CD4-positive, alpha-beta memory T cell (primary cell): ENCODE data around the gene SLC43A3. TPM values are rescaled to one million over a fixed set of nuclear protein-coding genes. Genes with fewer than 3 reads are reported as not detected.
A peak's percentile ranks its signal among the peaks of the same experiment; 100 is the strongest.

Experiments used
- CTCF ChIA-PET: fragments of 350-600 bp; sonication (Branson Sonifier 250); formaldehyde crosslinking; loops from one replicate; lab custom pipeline; 2021; ENCODE audit warnings: inconsistent platforms; ENCODE audit not compliant: partially characterized antibody; lab: Charles Lee
- POLR2A ChIA-PET: fragments of 350-600 bp; sonication (Branson Sonifier 250); formaldehyde crosslinking; loops from one replicate; lab custom pipeline; 2021; ENCODE audit not compliant: partially characterized antibody; lab: Charles Lee
- DNase-seq, 5 donors: peaks; one replicate each; pipeline versions ENCODE4 v3.0.0 to v3.0.0-alpha.2; 2020 to 2022; ENCODE audit warnings: mixed read lengths in 1 of 5
- H3K27ac ChIP-seq: one replicate; pipeline ENCODE4 v1.7.0; 2013; ENCODE audit warnings: low read depth, low read length
- H3K27me3 ChIP-seq: 2 replicates; pipeline ENCODE4 v1.7.0; 2013; ENCODE audit warnings: mild to moderate bottlenecking, low read length, moderate library complexity; ENCODE audit not compliant: insufficient read depth
- H3K36me3 ChIP-seq: 2 replicates; pipeline ENCODE4 v1.7.0; 2013; ENCODE audit warnings: mild to moderate bottlenecking, low read length, moderate library complexity; ENCODE audit not compliant: insufficient read depth
- H3K4me1 ChIP-seq: 2 replicates; pipeline ENCODE4 v1.7.0; 2013; ENCODE audit warnings: mild to moderate bottlenecking, low read length, moderate library complexity; ENCODE audit not compliant: insufficient read depth
- H3K4me3 ChIP-seq, 2 donors: one replicate each; pipeline ENCODE4 v1.7.0; 2013; ENCODE audit warnings: low read length in 2 of 2, mild to moderate bottlenecking in 1 of 2
- H3K9me3 ChIP-seq, 2 donors: one replicate each; pipeline ENCODE4 v1.7.0; 2013; ENCODE audit warnings: low read length in 2 of 2, control low read depth in 1 of 2; ENCODE audit not compliant: control insufficient read depth in 1 of 2
- H3K27ac Mint-ChIP-seq, 7 donors: one replicate each; pipeline ENCODE4 v1.8.0; 2020 to 2021; ENCODE audit warnings: mixed read lengths in 7 of 7, mild to moderate bottlenecking in 6 of 7, inconsistent platforms in 3 of 7, moderate library complexity in 3 of 7
- H3K27me3 Mint-ChIP-seq, 2 donors: one replicate each; pipeline ENCODE4 v1.8.0; 2020 to 2021; ENCODE audit warnings: mixed read lengths in 2 of 2
- H3K36me3 Mint-ChIP-seq, 2 donors: one replicate each; pipeline ENCODE4 v1.8.0; 2020 to 2021; ENCODE audit warnings: mixed read lengths in 2 of 2, inconsistent platforms in 1 of 2, mild to moderate bottlenecking in 1 of 2
- H3K4me1 Mint-ChIP-seq, 4 donors: one replicate each; pipeline ENCODE4 v1.8.0; 2020 to 2021; ENCODE audit warnings: mixed read lengths in 4 of 4, mild to moderate bottlenecking in 1 of 4
- H3K4me3 Mint-ChIP-seq, 8 donors: one replicate each; pipeline ENCODE4 v1.8.0; 2020 to 2021; ENCODE audit warnings: mixed read lengths in 8 of 8, mild to moderate bottlenecking in 7 of 8, moderate library complexity in 6 of 8, inconsistent platforms in 3 of 8
- H3K9me3 Mint-ChIP-seq, 8 donors: one replicate each; pipeline ENCODE4 v1.8.0; 2020 to 2021; ENCODE audit warnings: mixed read lengths in 8 of 8, mild to moderate bottlenecking in 5 of 8, inconsistent platforms in 3 of 8, moderate library complexity in 1 of 8
- intact Hi-C: fragments of 100-400 bp; cut with micrococcal nuclease; formaldehyde crosslinking; loops from one replicate; pipeline ENCODE4 v1.15.1; 2023
- polyA plus RNA-seq, 2 donors: library from polyadenylated mRNA; unstranded; fragments of 300-500 nt; fragmentation: Illumina TruSeq; gene quantifications; one replicate each; pipeline ENCODE4 v1.2.3, GENCODE V29; 2021
- total RNA-seq, 2 experiments: library from RNA; stranded (reverse); gene quantifications; one replicate each; pipeline ENCODE4 v1.2.3, GENCODE V29; 2021

The SLC43A3 gene
- total and polyA plus RNA-seq, 4 experiments from 2014 or later: 15.1 to 18.5 (median 16.7) TPM

- Histone ChIP-seq H3K4me1 (peaks cover 24% of the 10 kb centered on the region), H3K27ac (no peak overlapping the region), H3K36me3 (no peaks in the 10 kb centered on the region), H3K9me3 (no peaks in the 10 kb centered on the region), H3K27me3 (peaks cover 5% of the 10 kb centered on the region), H3K4me3 (no peak overlapping the region)
- no peaks in the 10 kb centered on the region for H3K36me3 Mint-ChIP-seq
- POLR2A ChIA-PET: no interaction called here
- intact Hi-C loops: no loop called here
- no peaks in the 10 kb centered on the region for H3K9me3 Mint-ChIP-seq
- H3K4me3 Mint-ChIP-seq: peak overlapping the region in 1 of 8 donors; percentile 2
- CTCF ChIA-PET: interaction anchor here (1.0 to 4.0 kb wide), 10 partner anchors 9 to 125 kb away, joined by 3 to 47 read pairs (median 4); partner anchors contain the start of gene RTN4RL2
- DNase-seq: no peak
- H3K27ac Mint-ChIP-seq: peak overlapping the region in 1 of 7 donors; percentile 29
- H3K4me1 Mint-ChIP-seq: peaks cover 9 to 37% (median 19%) of the 10 kb centered on the region in 4 donors
- H3K27me3 Mint-ChIP-seq: peaks cover under 1 to 7% of the 10 kb centered on the region in 2 donors
Observed at GRCh38 chr11:57473285-57473841, 46.4 kb upstream of the SLC43A3 start.

GRCh38 chr11:57471496-57471895, 44.6 kb upstream of the SLC43A3 start:
- H3K9me3 ChIP-seq: no peaks in the 10 kb centered on the region
- ChIA-PET POLR2A (no interaction called here), CTCF (interaction anchor here (1.0 to 4.0 kb wide), 4 partner anchors 9 to 56 kb away, joined by 3 to 47 read pairs (median 7); no protein-coding TSS in a partner anchor)
- no peaks in the 10 kb centered on the region for H3K36me3 ChIP-seq
- peaks cover 5% of the 10 kb centered on the region for H3K27me3 ChIP-seq
- no peak overlapping the region for H3K27ac ChIP-seq
- H3K36me3 Mint-ChIP-seq: no peaks in the 10 kb centered on the region
- H3K4me1 Mint-ChIP-seq: peaks cover 9 to 33% (median 18%) of the 10 kb centered on the region in 4 donors
- no peak overlapping the region for H3K4me3 ChIP-seq
- peak overlapping the region in 1 of 7 donors; percentile 30 for H3K27ac Mint-ChIP-seq
- no peak for DNase-seq
- H3K27me3 Mint-ChIP-seq: peaks cover 3 to 5% of the 10 kb centered on the region in 2 donors
- intact Hi-C loops: no loop called here
- H3K4me1 ChIP-seq: peaks cover 24% of the 10 kb centered on the region
- no peaks in the 10 kb centered on the region for H3K9me3 Mint-ChIP-seq
- no peak overlapping the region for H3K4me3 Mint-ChIP-seq

- no peak overlapping the region for H3K4me3 ChIP-seq
- no peaks in the 10 kb centered on the region for H3K36me3 ChIP-seq
- peaks cover 3% of the 10 kb centered on the region in 2 donors for H3K27me3 Mint-ChIP-seq
- ChIA-PET POLR2A (no interaction called here), CTCF (no interaction called here)
- H3K27me3 ChIP-seq: no peaks in the 10 kb centered on the region
- H3K27ac ChIP-seq: no peak overlapping the region
- no peaks in the 10 kb centered on the region for H3K9me3 ChIP-seq
- no peak overlapping the region for H3K4me3 Mint-ChIP-seq
- peaks cover 5% of the 10 kb centered on the region for H3K4me1 ChIP-seq
- H3K27ac Mint-ChIP-seq: no peak overlapping the region
- no peaks in the 10 kb centered on the region for H3K9me3 Mint-ChIP-seq
- no peaks in the 10 kb centered on the region for H3K36me3 Mint-ChIP-seq
- peaks cover 3 to 14% (median 7%) of the 10 kb centered on the region in 4 donors for H3K4me1 Mint-ChIP-seq
- DNase-seq: no peak
- intact Hi-C loops: no loop called here
Observed at GRCh38 chr11:57469268-57469667, 42.3 kb upstream of the SLC43A3 start.

GRCh38 chr11:57468276-57468675, 41.4 kb upstream of the SLC43A3 start:
- H3K27ac ChIP-seq: no peak overlapping the region
- Mint-ChIP-seq H3K4me3 (no peak overlapping the region), H3K27me3 (peaks cover 0 to 3% of the 10 kb centered on the region in 2 donors), H3K4me1 (peaks cover 0 to 4% (median 0%) of the 10 kb centered on the region in 4 donors), H3K27ac (no peak overlapping the region), H3K36me3 (no peaks in the 10 kb centered on the region), H3K9me3 (no peaks in the 10 kb centered on the region)
- H3K9me3 ChIP-seq: no peaks in the 10 kb centered on the region
- H3K27me3 ChIP-seq: no peaks in the 10 kb centered on the region
- H3K36me3 ChIP-seq: no peaks in the 10 kb centered on the region
- POLR2A ChIA-PET: no interaction called here
- intact Hi-C loops: no loop called here
- no peaks in the 10 kb centered on the region for H3K4me1 ChIP-seq
- CTCF ChIA-PET: interaction anchor here (1.3 kb wide), 1 partner anchor 10 kb away, joined by 8 read pairs; no protein-coding TSS in a partner anchor
- H3K4me3 ChIP-seq: no peak overlapping the region
- no peak for DNase-seq

DNA sequence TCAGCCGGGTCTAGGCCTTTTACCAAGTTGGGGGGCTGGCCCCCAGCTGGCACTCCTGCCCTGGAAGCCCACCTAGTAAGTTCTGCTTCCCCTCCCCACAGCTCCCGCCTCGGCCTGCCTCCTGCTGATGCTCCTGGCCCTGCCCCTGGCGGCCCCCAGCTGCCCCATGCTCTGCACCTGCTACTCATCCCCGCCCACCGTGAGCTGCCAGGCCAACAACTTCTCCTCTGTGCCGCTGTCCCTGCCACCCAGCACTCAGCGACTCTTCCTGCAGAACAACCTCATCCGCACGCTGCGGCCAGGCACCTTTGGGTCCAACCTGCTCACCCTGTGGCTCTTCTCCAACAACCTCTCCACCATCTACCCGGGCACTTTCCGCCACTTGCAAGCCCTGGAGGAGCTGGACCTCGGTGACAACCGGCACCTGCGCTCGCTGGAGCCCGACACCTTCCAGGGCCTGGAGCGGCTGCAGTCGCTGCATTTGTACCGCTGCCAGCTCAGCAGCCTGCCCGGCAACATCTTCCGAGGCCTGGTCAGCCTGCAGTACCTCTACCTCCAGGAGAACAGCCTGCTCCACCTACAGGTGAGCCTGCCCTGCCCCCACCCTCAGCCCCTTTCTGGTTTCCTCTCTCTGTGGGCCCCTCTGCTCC, 40.7 kb upstream of the SLC43A3 start:
- H3K4me1 Mint-ChIP-seq: no peaks in the 10 kb centered on the region
- intact Hi-C loops: no loop called here
- peak overlapping the region in 1 of 8 donors; percentile 54 for H3K4me3 Mint-ChIP-seq
- ChIA-PET CTCF (interaction anchor here (0.8 to 1.3 kb wide), 2 partner anchors 10 to 26 kb away, joined by 3 to 8 read pairs; no protein-coding TSS in a partner anchor), POLR2A (no interaction called here)
- no peaks in the 10 kb centered on the region for H3K9me3 ChIP-seq
- DNase-seq: no peak
- H3K36me3 Mint-ChIP-seq: no peaks in the 10 kb centered on the region
- no peak overlapping the region for H3K27ac ChIP-seq
- H3K36me3 ChIP-seq: no peaks in the 10 kb centered on the region
- H3K4me3 ChIP-seq: no peak overlapping the region
- no peaks in the 10 kb centered on the region for H3K4me1 ChIP-seq
- no peaks in the 10 kb centered on the region for H3K9me3 Mint-ChIP-seq
- H3K27me3 ChIP-seq: no peaks in the 10 kb centered on the region
- no peak overlapping the region for H3K27ac Mint-ChIP-seq
- H3K27me3 Mint-ChIP-seq: peaks cover 0 to 8% of the 10 kb centered on the region in 2 donors

DNA sequence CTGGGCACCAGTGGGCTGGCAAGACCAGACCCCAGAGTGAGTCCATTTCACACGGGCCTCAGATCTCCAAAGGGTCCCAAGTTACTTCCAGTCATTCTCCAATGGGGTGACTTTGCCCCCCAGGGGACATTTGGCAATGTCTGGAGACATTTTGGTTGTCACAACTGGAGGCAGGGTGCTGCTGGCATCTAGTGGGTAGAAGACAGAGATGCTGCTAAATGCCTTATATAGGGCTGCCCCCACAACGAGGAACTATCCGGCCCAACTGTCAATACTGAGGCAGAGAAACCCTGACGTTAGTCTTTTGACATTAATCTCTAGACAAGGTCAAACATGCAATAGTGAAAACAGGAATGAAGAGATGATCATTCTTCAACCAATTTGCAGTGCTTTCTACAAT, 39.8 kb upstream of the SLC43A3 start:
- no peaks in the 10 kb centered on the region for H3K4me1 ChIP-seq
- Mint-ChIP-seq H3K9me3 (no peaks in the 10 kb centered on the region), H3K27ac (no peak overlapping the region), H3K27me3 (peaks cover under 1 to 10% of the 10 kb centered on the region in 2 donors), H3K4me3 (no peak overlapping the region), H3K4me1 (no peaks in the 10 kb centered on the region), H3K36me3 (no peaks in the 10 kb centered on the region)
- DNase-seq: no peak
- intact Hi-C loops: no loop called here
- no peaks in the 10 kb centered on the region for H3K27me3 ChIP-seq
- no peaks in the 10 kb centered on the region for H3K36me3 ChIP-seq
- no peak overlapping the region for H3K27ac ChIP-seq
- ChIA-PET CTCF (interaction anchor here (1.6 kb wide), 1 partner anchor 9 kb away, joined by 10 read pairs; no protein-coding TSS in a partner anchor), POLR2A (no interaction called here)
- no peak overlapping the region for H3K4me3 ChIP-seq
- H3K9me3 ChIP-seq: no peaks in the 10 kb centered on the region

GRCh38 chr11:57464539-57465181, 37.7 kb upstream of the SLC43A3 start:
- H3K27me3 ChIP-seq: peaks cover 4% of the 10 kb centered on the region
- no peaks in the 10 kb centered on the region for H3K9me3 ChIP-seq
- Mint-ChIP-seq H3K4me1 (peaks cover 4 to 6% (median 4%) of the 10 kb centered on the region in 4 donors), H3K36me3 (no peaks in the 10 kb centered on the region), H3K9me3 (no peaks in the 10 kb centered on the region), H3K27me3 (peaks cover 5 to 15% of the 10 kb centered on the region in 2 donors), H3K4me3 (no peak overlapping the region), H3K27ac (no peak overlapping the region)
- DNase-seq: no peak
- CTCF ChIA-PET: interaction anchor here (1.6 kb wide), 1 partner anchor 7 kb away, joined by 10 read pairs; no protein-coding TSS in a partner anchor
- no peak overlapping the region for H3K4me3 ChIP-seq
- intact Hi-C loops: no loop called here
- no peak overlapping the region for H3K27ac ChIP-seq
- no peaks in the 10 kb centered on the region for H3K36me3 ChIP-seq
- H3K4me1 ChIP-seq: peaks cover 11% of the 10 kb centered on the region
- POLR2A ChIA-PET: no interaction called here
